ENCODE results near the gene PCBD2.

Gene PCBD2

DNA sequence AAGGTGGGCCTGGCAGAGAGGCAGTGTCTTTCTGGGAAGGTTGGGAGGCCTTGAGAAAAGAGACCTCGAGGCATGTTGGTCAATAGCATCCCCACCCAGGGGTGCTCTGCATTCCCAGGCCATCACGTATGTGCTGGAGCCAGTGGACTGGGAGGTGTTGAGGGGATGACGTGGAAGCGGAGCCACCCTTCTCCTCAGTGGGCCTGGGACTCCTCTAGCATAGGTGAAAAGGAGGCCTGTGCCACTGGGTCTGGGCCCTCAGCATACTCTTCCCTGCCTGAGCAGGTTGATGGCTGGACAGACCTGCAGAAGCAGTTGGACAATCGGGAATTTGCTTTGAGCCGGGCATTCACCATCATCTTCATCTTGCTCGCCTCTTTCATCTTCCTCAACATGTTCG, 103.6 kb downstream of the PCBD2 start:
- DNase-seq = no peak

GRCh38 chr5:135008981-135009735, 104.2 kb downstream of the PCBD2 start:
- DNase-seq = no peak

- DNase-seq = no peak
Measured at GRCh38 chr5:135009736-135010501, 105.0 kb downstream of the PCBD2 start.

DNA sequence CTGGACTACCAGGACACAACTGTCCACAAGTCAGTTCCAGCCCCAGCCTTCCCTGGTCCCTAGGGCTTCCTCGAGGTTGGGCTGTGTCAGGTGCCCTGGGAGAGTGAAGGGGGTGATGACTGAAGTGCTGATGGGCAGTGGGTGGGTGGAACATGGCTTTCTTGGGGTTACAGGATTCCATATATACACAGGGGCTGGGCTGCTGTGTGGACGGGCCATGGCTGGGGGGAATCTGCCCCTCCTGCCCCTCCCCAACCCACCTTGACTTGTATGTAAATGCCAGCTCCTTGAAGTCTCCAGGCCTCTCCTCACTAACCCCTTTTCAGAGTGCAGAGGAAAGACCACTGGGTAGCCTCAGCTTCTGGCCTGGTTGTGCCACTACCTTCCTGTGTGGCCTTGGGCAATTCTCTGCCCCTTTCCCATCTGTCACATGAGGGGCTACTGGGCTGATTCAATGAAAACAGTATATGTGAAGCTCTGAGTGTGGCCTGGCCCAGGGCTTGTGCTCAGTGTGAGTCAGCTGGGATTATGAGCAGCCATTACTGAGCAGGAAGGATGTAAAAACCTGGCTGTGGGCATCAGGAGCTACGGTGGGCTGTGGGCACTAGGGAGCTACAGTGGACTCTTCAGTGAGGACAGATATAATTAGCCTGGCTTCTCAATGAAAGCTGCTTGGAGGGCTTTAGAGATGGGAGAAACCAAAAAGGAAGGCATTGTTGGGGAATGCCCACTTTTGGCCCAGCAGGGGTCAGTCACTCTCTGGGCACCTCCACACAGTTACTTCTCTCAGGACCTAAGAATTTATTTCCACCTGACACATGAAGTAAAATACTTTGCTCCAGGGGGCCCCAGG, 105.8 kb downstream of the PCBD2 start:
- no peak for DNase-seq

DNA sequence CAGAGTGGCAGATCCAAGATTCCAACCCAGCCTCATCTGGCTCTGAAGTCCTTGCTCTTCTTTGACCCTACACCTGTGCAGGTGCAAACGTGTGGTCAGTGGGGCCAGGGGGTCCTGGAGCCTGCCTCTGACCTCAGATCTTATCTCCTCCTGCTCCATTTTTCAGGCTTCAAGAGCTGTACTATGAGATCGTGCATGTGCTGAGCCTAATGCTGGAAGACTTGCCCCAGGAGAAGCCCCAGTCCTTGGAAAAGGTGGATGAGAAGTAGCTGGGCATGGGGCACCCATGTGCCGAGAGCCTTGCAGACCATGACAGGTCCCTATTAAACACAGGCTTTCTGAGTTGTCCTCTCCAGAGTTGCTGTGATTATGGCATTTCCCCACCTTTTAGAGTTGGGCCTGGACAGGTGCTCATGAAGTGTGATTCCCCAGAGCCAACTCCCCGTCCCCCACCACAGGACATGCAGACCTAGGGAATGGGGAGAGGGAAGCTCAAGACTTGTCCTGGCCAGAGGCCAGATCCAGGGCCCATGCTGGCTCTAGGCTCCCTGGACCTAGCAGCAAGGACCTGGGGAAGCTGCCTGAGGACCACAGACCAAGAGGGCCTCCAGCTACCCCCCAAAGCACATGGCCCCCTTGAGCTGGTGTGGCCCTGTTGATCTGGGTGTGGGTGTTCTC, 106.6 kb downstream of the PCBD2 start:
- DNase-seq = no peak

DNA sequence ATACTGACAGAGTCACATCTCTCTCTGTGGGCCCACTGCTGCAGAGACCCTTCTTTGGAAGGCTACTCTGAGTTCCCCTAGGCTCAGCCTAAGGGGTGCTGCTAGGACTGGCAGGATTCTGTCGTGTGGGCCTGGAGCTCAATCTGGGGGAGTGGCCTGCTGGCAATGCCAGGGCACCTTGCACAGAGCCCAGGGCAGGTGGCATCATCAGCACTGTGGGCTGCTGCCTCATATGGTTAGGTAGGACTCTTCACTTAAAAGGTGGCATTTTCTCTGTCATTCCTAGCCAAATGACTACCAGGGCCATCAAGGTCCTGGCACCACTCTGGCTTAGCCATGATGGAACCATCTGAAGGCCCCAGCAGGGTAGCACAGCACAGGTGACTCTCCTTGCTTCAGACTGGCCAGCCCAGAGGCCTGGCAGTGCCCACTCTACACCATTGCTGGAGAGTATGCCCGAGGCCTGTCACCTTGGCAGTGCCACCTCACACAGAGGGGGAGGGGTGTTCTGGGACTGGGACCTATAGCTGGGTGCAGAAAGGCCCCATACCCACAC, 107.2 kb downstream of the PCBD2 start:
- DNase-seq = no peak

All from activated CD8-positive, alpha-beta memory T cell treated with anti-CD3 and anti-CD28 coated beads, Interleukin-2, amount 50 U/mL, for 48 hours (primary cell).